Duodenal mucosa (tissue), 2 donors: Measurements from ENCODE around the gene DOCK10.
"Not testable (repeated sequence)": the region's sequence is repeated elsewhere in the genome, so short reads cannot be mapped to it uniquely, and the experiment has no call there.

ENCODE experiments used
- H3K27ac ChIP-seq: one replicate; pipeline ENCODE4 v1.7.0; 2013; ENCODE audit warnings: low read depth, low read length
- H3K27me3 ChIP-seq, 2 donors: one replicate each; pipeline ENCODE4 v1.7.0; 2013; ENCODE audit warnings: low read length in 2 of 2, control low read depth in 1 of 2; ENCODE audit not compliant: insufficient read depth in 2 of 2, control insufficient read depth in 1 of 2
- H3K36me3 ChIP-seq, 2 donors: one replicate each; pipeline ENCODE4 v1.7.0; 2013; ENCODE audit warnings: low read length in 2 of 2, control low read depth in 1 of 2; ENCODE audit not compliant: insufficient read depth in 2 of 2, control insufficient read depth in 1 of 2
- H3K4me1 ChIP-seq, 2 donors: one replicate each; pipeline ENCODE4 v1.7.0; 2013; ENCODE audit warnings: low read length in 2 of 2, control low read depth in 1 of 2; ENCODE audit not compliant: insufficient read depth in 2 of 2, control insufficient read depth in 1 of 2
- H3K4me3 ChIP-seq, 2 donors: one replicate each; pipeline ENCODE4 v1.7.0; 2013; ENCODE audit warnings: low read length in 2 of 2, low read depth in 1 of 2
- H3K9ac ChIP-seq, 2 donors: one replicate each; pipeline ENCODE4 v1.7.0; 2013; ENCODE audit warnings: low read length in 2 of 2, low read depth in 1 of 2
- H3K9me3 ChIP-seq, 2 donors: one replicate each; pipeline ENCODE4 v1.7.0; 2013; ENCODE audit warnings: low read length in 2 of 2, control low read depth in 1 of 2; ENCODE audit not compliant: control insufficient read depth in 1 of 2

The DOCK10 gene

DNA sequence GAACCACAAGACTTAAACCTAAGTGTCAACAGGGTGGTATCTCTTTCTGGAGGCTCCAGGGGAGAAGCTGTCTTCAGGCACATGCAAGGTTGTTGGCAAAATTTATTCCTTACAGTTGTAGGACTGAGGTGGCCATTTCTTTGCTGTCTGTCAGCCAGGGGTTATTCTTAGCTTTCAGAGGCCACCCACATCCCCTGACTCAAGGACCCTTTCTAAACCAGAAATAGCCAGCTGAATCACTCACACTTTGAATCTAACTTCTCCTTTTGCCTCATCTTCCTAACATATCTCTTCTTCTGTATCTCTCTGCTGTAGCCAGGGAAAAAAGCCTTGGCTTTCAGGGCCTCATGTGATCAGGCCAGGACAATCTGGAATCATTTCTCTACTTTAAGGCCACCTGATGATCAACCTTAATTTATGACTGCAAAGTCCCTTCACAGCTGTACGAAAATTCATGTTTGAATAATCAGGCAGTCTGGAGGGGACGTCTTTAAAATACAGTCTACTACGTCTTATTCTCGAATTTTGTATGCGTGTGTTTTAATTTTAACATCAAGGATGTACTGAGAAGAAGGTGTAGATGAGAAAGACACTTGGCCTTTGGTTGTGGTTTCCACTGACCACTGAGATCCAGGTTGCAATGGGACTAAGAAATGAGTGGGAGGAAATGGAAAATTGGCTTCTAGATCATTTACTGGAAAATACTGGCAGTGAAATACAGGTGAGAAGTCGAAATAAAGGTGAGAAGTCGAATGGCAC, 90.4 kb downstream of the DOCK10 start:
- Histone ChIP-seq H3K9ac (no peak overlapping the region), H3K9me3 (no peaks in the 10 kb centered on the region), H3K4me1 (peaks cover 5 to 21% of the 10 kb centered on the region in 2 donors), H3K27ac (no peak overlapping the region), H3K4me3 (no peak overlapping the region), H3K27me3 (no peaks in the 10 kb centered on the region), H3K36me3 (no peaks in the 10 kb centered on the region)

DNA sequence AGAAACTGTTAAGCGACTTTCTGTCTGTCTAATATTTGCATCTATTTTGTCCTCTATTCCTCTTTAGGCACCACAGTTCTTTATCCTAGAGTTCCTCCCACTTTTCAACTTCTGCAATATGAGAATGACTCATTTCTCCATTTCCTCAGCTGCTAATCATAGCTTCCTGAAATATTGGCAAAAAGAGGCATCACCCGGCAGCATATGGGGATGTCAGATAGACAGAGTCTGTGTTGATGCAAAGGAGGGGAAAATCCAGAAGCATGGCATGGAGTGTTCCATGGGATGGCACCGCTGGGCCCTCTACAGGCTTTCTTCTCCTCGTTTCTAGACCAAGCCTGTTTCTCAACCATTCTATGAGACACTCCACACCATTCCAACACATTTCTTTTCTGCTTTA, 93.4 kb downstream of the DOCK10 start:
- Histone ChIP-seq H3K27me3 (no peaks in the 10 kb centered on the region), H3K36me3 (no peaks in the 10 kb centered on the region), H3K9me3 (no peaks in the 10 kb centered on the region), H3K9ac (no peak overlapping the region), H3K4me1 (peaks cover 5 to 21% of the 10 kb centered on the region in 2 donors), H3K4me3 (no peak overlapping the region), H3K27ac (no peak overlapping the region)

DNA sequence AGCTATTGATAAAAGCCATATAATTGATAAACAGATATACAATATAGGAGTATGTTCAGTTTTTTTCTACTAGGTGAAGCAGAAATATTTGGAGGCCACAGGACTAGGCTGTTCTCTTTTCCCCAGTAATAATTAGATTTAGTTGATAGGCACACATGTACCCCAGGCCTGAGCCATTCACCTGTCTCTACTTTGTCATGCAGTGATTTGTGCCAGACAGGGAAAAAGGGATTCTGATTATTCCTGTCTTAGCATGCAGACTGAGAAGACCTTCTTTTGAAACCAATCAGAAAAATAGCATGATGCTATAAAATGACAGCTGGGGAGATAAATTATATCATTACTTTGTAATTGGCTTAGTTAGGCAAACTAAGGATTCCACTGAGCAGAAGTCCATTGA, 94.3 kb downstream of the DOCK10 start:
- Histone ChIP-seq H3K27ac (no peak overlapping the region), H3K36me3 (no peaks in the 10 kb centered on the region), H3K4me1 (peaks cover 5 to 15% of the 10 kb centered on the region in 2 donors), H3K9ac (no peak overlapping the region), H3K27me3 (no peaks in the 10 kb centered on the region), H3K9me3 (no peaks in the 10 kb centered on the region), H3K4me3 (no peak overlapping the region)

DNA sequence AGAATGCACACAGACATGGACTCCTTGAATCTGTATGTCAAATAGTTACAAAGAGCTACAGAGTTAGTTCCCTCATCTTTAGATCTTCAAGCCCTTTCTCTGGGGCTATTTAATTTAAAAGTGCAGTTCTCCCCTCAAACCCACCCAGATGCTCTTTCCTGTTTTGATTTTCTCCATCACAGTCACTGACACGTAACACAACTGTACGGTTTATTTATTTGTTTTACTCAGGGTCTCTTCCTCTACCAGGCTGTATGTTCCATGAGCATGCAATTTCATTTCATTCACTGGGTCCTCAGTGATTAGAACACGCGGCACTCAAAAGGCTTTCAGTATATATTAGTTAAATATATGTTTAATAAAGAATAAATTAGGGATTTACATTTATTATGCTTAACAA, 94.7 kb downstream of the DOCK10 start:
- Histone ChIP-seq H3K27me3 (no peaks in the 10 kb centered on the region), H3K9me3 (no peaks in the 10 kb centered on the region), H3K27ac (no peak overlapping the region), H3K4me1 (peaks cover 5 to 13% of the 10 kb centered on the region in 2 donors), H3K4me3 (no peak overlapping the region), H3K36me3 (no peaks in the 10 kb centered on the region), H3K9ac (no peak overlapping the region)

DNA sequence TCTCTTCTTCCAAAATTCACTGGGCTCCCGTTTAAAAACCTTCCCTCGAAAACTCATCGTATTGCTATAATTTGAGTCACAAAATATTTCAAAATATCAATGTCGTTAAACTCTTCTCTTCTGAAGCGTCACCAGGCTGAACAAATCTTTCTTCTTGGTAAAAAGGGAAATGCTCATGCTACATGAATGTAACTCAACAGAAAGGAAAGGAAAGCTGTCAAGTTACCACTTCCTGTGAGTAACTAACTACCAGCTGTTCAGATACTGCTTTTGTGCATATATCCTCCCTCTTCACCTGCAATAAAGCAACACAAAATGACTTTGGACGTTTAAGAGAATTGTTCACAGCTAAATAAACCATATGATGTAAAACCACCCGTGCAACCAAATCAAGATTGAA, 95.4 kb downstream of the DOCK10 start:
- Histone ChIP-seq H3K36me3 (no peaks in the 10 kb centered on the region), H3K9me3 (no peaks in the 10 kb centered on the region), H3K27me3 (no peaks in the 10 kb centered on the region), H3K27ac (no peak overlapping the region), H3K9ac (no peak overlapping the region), H3K4me3 (peak overlapping the region; percentile 28 to 52), H3K4me1 (peaks cover 10 to 13% of the 10 kb centered on the region in 2 donors)

DNA sequence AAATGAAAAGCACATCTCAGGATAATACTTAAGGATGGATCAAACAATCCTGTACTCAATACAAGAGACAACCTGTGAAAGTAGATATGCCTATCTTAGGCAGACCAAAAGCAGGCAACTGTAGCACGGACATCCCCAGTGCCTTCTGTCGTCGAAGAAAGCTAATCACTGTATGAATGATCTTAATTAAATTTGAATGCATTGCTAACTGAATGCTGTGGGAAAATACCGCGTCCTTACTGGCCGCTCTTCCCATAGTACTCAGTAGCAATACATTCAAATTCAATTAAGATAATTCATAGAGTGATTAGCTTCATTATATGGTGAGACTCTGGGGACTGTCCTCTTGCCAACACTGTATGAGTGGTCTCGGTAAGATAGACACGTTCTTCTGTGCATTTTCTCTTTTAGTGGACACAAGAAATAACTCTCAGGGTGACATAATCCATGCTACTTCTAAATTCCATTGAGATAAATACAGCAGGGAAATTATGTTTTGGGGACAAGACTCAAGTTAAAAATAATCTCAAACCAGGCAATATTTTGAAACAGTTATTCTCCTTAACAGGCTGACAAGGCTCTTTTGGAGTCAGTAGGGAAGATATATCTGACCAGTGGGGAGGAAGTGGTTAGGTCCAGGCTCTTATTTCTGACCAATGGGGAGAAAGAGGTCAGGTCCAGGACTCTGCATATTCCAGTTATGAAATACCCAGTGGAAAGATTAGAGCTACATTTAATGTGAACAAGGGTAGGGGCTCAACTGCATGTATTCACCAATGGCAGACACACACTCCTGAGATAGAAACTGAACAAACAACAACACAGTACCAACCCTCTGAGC, 97.3 kb downstream of the DOCK10 start:
- peak overlapping the region; percentile 38 to 52 for H3K4me3 ChIP-seq

DNA sequence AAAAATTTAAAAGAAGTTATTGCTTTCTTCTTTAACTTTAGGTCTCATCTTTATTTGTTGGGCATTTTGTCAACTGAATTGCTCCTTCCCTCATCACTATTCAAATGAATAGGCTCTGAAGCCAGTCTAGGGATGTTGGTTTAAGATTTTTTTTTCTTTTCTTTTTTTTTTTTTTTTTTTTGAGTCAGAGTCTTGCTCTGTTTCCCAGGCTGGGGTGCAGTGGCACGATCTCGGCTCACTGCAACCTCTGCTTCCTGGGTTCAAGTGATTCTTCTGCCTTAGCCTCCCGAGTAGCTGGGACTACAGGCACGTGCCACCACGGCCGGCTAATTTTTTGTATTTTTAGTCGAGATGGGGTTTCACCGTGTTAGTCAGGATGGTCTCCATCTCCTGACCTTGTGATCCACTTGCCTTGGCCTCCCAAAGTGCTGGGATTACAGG, 98.6 kb downstream of the DOCK10 start:
- not testable (repeated sequence) for H3K27ac ChIP-seq
- H3K9ac ChIP-seq: peak overlapping the region; percentile 22 to 34

More for the DNA sequence above, 97.3 kb downstream of the DOCK10 start:
- H3K9me3 ChIP-seq: no peaks in the 10 kb centered on the region
- no peak overlapping the region for H3K27ac ChIP-seq
- peak overlapping the region; percentile 12 to 34 for H3K9ac ChIP-seq
- no peaks in the 10 kb centered on the region for H3K36me3 ChIP-seq
- peaks cover 11 to 14% of the 10 kb centered on the region in 2 donors for H3K4me1 ChIP-seq
- no peaks in the 10 kb centered on the region for H3K27me3 ChIP-seq

DNA sequence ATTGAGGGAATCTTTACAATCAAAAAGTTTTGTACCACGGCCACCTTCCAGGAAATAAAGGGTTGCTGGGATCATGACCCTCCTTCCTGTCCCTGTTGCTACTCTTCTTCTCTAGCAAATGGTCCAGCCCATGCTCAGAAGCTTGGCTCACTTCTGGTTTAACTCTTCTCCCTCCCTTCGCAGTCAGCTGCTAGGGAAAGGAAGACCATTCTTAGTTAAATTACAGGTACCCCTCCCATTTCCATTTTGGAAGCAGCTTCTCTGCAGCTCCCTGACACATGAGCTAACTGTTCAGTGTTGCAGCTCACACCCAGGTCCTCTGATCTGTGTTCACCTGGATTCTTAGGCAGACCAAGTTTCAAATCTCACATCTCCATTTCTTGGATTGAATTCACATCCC, 100.3 kb downstream of the DOCK10 start:
- H3K36me3 ChIP-seq: no peaks in the 10 kb centered on the region
- no peak overlapping the region for H3K4me3 ChIP-seq
- H3K4me1 ChIP-seq: peaks cover 4 to 7% of the 10 kb centered on the region in 2 donors
- no peak overlapping the region for H3K9ac ChIP-seq
- H3K9me3 ChIP-seq: no peaks in the 10 kb centered on the region
- no peak overlapping the region for H3K27ac ChIP-seq
- no peaks in the 10 kb centered on the region for H3K27me3 ChIP-seq

More for the DNA sequence above, 98.6 kb downstream of the DOCK10 start:
- H3K4me3 ChIP-seq, H3K27me3 ChIP-seq, H3K36me3 ChIP-seq, H3K9me3 ChIP-seq: not testable (repeated sequence)
- peaks cover 11% of the 10 kb centered on the region in 2 donors for H3K4me1 ChIP-seq

DNA sequence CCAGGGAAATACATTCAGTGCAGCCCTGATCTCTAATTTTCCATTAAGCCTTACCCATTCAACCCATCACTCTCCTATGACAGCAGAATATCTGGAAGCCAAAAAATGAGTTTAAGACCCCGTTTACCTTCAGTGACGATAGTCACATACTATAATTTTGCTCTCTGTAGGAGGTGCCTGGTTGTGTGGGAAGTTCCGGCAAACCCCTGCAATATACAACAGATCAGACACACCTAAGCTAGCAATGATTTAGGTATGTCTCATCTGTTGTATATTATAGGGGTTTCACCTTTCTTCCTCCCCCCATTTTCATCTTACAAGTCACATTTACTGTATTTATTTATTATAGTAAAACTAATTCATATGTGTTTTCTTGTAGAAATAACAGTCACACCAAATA, 101.7 kb downstream of the DOCK10 start:
- no peak overlapping the region for H3K4me3 ChIP-seq
- H3K9me3 ChIP-seq: no peaks in the 10 kb centered on the region
- H3K4me1 ChIP-seq: peaks cover 4 to 7% of the 10 kb centered on the region in 2 donors
- no peak overlapping the region for H3K9ac ChIP-seq
- no peaks in the 10 kb centered on the region for H3K36me3 ChIP-seq
- H3K27me3 ChIP-seq: no peaks in the 10 kb centered on the region
- no peak overlapping the region for H3K27ac ChIP-seq

DNA sequence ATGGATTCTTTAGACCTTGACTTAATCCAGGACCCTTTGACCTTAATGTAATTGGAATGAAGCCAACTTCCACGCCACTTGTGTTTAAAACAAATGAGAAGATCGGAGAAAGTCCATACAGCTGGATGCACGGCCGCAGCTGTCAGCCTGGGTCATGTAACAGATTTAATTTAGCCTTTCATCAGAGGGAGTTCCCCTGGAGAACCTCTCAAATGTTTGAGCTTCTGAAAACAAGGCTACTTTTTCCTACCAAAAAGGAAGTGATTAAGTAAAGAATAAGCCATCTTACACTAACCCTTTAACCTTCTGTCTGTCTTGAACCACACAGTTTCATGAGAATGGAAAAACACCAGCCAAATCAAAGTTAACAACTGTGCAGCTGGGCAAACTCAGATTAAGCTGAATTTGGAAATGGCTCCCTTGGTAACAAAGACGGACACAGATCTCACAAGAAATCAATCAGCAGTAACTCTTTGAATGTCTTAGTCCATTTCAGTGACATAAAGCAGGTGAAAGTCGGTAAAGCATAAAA, 103.6 kb downstream of the DOCK10 start:
- Histone ChIP-seq H3K4me3 (no peak overlapping the region), H3K4me1 (peaks cover 4 to 7% of the 10 kb centered on the region in 2 donors), H3K9ac (no peak overlapping the region), H3K36me3 (no peaks in the 10 kb centered on the region), H3K27ac (no peak overlapping the region), H3K9me3 (no peaks in the 10 kb centered on the region), H3K27me3 (no peaks in the 10 kb centered on the region)
